ENCODE measurements around the gene DNM1. TPM values are rescaled to one million over a fixed set of nuclear protein-coding genes. Genes with fewer than 3 reads are reported as not detected.

The DNM1 gene
- total and polyA plus RNA-seq, 2 of the 8 experiments (the other 6 are each of a cell fraction or from before 2014, with no cell fraction given): 34.3 to 62.7 TPM

DNA sequence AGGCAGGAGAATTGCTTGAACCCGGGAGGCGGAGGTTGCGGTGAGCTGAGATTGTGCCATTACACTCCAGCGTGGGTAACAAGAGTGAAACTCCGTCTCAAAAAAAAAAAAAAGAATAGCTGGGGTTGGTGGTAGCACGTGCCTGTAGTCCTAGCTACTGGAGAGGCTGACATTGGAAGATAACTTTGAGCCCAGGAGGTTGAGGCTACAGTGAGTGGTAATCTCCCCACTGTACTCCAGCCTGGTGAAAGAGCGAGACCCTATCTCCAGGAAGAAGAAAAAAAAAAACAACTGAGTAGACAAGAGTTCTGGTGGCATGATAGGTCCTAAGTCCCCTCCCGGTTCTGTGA lies 46.4 kb downstream of the DNM1 start (continued):
- TF ChIP-seq, protein P1, sequence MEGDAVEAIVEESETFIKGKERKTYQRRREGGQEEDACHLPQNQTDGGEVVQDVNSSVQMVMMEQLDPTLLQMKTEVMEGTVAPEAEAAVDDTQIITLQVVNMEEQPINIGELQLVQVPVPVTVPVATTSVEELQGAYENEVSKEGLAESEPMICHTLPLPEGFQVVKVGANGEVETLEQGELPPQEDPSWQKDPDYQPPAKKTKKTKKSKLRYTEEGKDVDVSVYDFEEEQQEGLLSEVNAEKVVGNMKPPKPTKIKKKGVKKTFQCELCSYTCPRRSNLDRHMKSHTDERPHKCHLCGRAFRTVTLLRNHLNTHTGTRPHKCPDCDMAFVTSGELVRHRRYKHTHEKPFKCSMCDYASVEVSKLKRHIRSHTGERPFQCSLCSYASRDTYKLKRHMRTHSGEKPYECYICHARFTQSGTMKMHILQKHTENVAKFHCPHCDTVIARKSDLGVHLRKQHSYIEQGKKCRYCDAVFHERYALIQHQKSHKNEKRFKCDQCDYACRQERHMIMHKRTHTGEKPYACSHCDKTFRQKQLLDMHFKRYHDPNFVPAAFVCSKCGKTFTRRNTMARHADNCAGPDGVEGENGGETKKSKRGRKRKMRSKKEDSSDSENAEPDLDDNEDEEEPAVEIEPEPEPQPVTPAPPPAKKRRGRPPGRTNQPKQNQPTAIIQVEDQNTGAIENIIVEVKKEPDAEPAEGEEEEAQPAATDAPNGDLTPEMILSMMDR (IDR thresholded peaks at IDR 0.05; ENCODE audit: control extremely low read depth in 1 of 3, insufficient read depth in 1 of 3, low read depth in 1 of 3, low read length in 3 of 3): no peak
- TF ChIP-seq SP4 (IDR thresholded peaks at IDR 0.05; ENCODE audit: low read length): no peak
